HCT116 (cell line): ENCODE data around the gene ETS2. TPM values are rescaled to one million over a fixed set of nuclear protein-coding genes. Genes with fewer than 3 reads are reported as not detected.

Source experiments
- ATAC-seq: fragments of 200-7000 bp; cut with Tn5 transposase; 2 replicates; pipeline ENCODE4 v1.9.1; 2020; ENCODE audit warnings: mild to moderate bottlenecking, moderate library complexity
- BruUV-seq: library from RNA; stranded (reverse); fragments of 400-500 nt; replicated peaks from 2 replicates; lab custom pipeline; 2021; lab: Mats Ljungman, UMichigan
- CTCF ChIA-PET: fragments of 300-600 bp; sonication (Branson Sonifier 250); formaldehyde crosslinking; loops from one replicate; lab custom pipeline; 2021; ENCODE audit warnings: antibody characterized with exemption; lab: Charles Lee
- POLR2A ChIA-PET: fragments of 300-600, 350-600 bp; sonication (Branson Sonifier 250); formaldehyde crosslinking; loops from one replicate; lab custom pipeline; 2021; ENCODE audit warnings: antibody characterized with exemption; lab: Charles Lee
- RAD21 ChIA-PET, 2 experiments: fragments of 300-600 bp; sonication (Branson Sonifier 250); formaldehyde crosslinking; loops; one replicate each; lab custom pipeline; 2023; ENCODE audit warnings: low total read pairs in 2 of 2; ENCODE audit not compliant: uncharacterized antibody in 2 of 2, unreplicated experiment in 2 of 2, low non-redundant PET in 1 of 2; lab: Charles Lee
- DNase-seq: peaks from one replicate; pipeline ENCODE4 v3.0.0-alpha.2; 2010; ENCODE audit warnings: low read depth, low spot score
- H2AFZ ChIP-seq: fragments of 200-600 bp; shearing (Covaris generic), sonication (generic); 2 replicates; pipeline ENCODE4 v1.6.1; 2017; ENCODE audit warnings: low read depth, mixed run types, mixed read lengths, antibody characterized with exemption, low read length; ENCODE audit not compliant: poor library complexity, severe bottlenecking
- H3K27ac ChIP-seq: 2 replicates; pipeline ENCODE4 v1.5.1; 2012; ENCODE audit warnings: low read depth, low read length
- H3K27me3 ChIP-seq: fragments of 200-600 bp; sonication (generic); 2 replicates; pipeline ENCODE4 v1.6.1; 2016; ENCODE audit warnings: mixed run types, low read length, mixed read lengths; ENCODE audit not compliant: insufficient read depth
- H3K36me3 ChIP-seq, 2 experiments: fragments of 200-500 bp in 1 of 2; fragments of 200-600 bp in 1 of 2; sonication (Bioruptor generic) in 1 of 2; sonication (generic) in 1 of 2; 2 replicates each; pipeline versions ENCODE4 v1.5.1 to v1.6.1; 2014 to 2016; ENCODE audit warnings: low read length in 2 of 2, inconsistent platforms in 1 of 2, mixed read lengths in 1 of 2, mixed run types in 1 of 2; ENCODE audit not compliant: insufficient read depth in 2 of 2, control insufficient read depth in 1 of 2
- H3K4me1 ChIP-seq, 2 experiments: fragments of 200-600 bp in 1 of 2; sonication (generic) in 1 of 2; 2 replicates each; pipeline versions ENCODE4 v1.5.1 to v1.6.1; 2012 to 2017; ENCODE audit warnings: low read length in 2 of 2, inconsistent platforms in 1 of 2, mild to moderate bottlenecking in 1 of 2, mixed read lengths in 1 of 2, mixed run types in 1 of 2, moderate library complexity in 1 of 2; ENCODE audit not compliant: insufficient read depth in 2 of 2, control insufficient read depth in 1 of 2
- H3K4me2 ChIP-seq: fragments of 200-600 bp; sonication (generic); 2 replicates; pipeline ENCODE4 v1.6.1; 2017; ENCODE audit warnings: mixed run types, low read length, mixed read lengths
- H3K4me3 ChIP-seq, 2 experiments: fragments of 200-600 bp in 1 of 2; sonication (generic) in 1 of 2; replicated peaks in 1 of 2; 2 replicates each; pipeline ENCODE4 v1.5.1; 2011 to 2016; ENCODE audit warnings: low read length in 2 of 2, control low read depth in 1 of 2, low read depth in 1 of 2, mild to moderate bottlenecking in 1 of 2, mixed read lengths in 1 of 2, mixed run types in 1 of 2
- H3K79me2 ChIP-seq: fragments of 200-600 bp; sonication (generic); 2 replicates; pipeline ENCODE4 v1.6.1; 2017; ENCODE audit warnings: mild to moderate bottlenecking, mixed run types, low read length, moderate library complexity, mixed read lengths; ENCODE audit not compliant: insufficient read depth
- H3K9ac ChIP-seq: fragments of 200-600 bp; sonication (generic); 2 replicates; pipeline ENCODE4 v1.6.1; 2016; ENCODE audit warnings: low read length, mixed read lengths
- H3K9me2 ChIP-seq: fragments of 200-600 bp; sonication (generic), shearing (Covaris generic); 2 replicates; pipeline ENCODE4 v1.6.1; 2017; ENCODE audit warnings: mixed run types, mild to moderate bottlenecking, moderate library complexity; ENCODE audit not compliant: insufficient read depth
- H3K9me3 ChIP-seq, 2 experiments: fragments of 200-500 bp in 1 of 2; fragments of 200-600 bp in 1 of 2; sonication (Bioruptor generic) in 1 of 2; sonication (generic) in 1 of 2; 2 replicates each; pipeline ENCODE4 v1.6.1; 2014 to 2017; ENCODE audit warnings: low read length in 2 of 2, mixed read lengths in 2 of 2, inconsistent platforms in 1 of 2, low read depth in 1 of 2, mild to moderate bottlenecking in 1 of 2, mixed run types in 1 of 2, moderate library complexity in 1 of 2; ENCODE audit not compliant: control insufficient read depth in 1 of 2, insufficient read depth in 1 of 2
- H4K20me1 ChIP-seq: fragments of 200-600 bp; sonication (generic), shearing (Covaris generic); 2 replicates; pipeline ENCODE4 v1.6.1; 2017; ENCODE audit warnings: mixed run types, mild to moderate bottlenecking, moderate library complexity; ENCODE audit not compliant: insufficient read depth
- CTCF ChIP-seq, 3 experiments: fragments of 200-600 bp in 1 of 3; sonication (generic) in 1 of 3; IDR thresholded peaks in 2 of 3; conservative IDR thresholded peaks in 1 of 3; 2 replicates each; pipeline ENCODE4 v1.5.1; 2012 to 2017; ENCODE audit warnings: low read depth in 2 of 3, low read length in 2 of 3, antibody characterized with exemption in 1 of 3, borderline replicate concordance in 1 of 3, control low read depth in 1 of 3, mild to moderate bottlenecking in 1 of 3, mixed read lengths in 1 of 3, mixed run types in 1 of 3, moderate library complexity in 1 of 3; ENCODE audit not compliant: insufficient read depth in 1 of 3
- EGR1 ChIP-seq: IDR thresholded peaks from 2 replicates; pipeline ENCODE4 v1.6.1; 2012; ENCODE audit warnings: low read depth
- ELF1 ChIP-seq: IDR thresholded peaks from 2 replicates; pipeline ENCODE4 v1.6.1; 2012; ENCODE audit warnings: low read depth, borderline replicate concordance
- EZH2 ChIP-seq: fragments of 200-600 bp; sonication (generic); IDR thresholded peaks from 2 replicates; pipeline ENCODE4 v1.6.1; 2017; ENCODE audit warnings: antibody characterized with exemption, mixed run types
- EZH2phosphoT487 ChIP-seq: fragments of 200-600 bp; IDR thresholded peaks from 2 replicates; pipeline ENCODE4 v1.6.1; 2018; ENCODE audit warnings: antibody characterized with exemption, borderline replicate concordance
- FOSL1 ChIP-seq: IDR thresholded peaks from 2 replicates; pipeline ENCODE4 v1.6.1; 2012; ENCODE audit warnings: low read depth
- RAD21 ChIP-seq: IDR thresholded peaks from 2 replicates; pipeline ENCODE4 v1.6.1; 2012; ENCODE audit warnings: low read depth, mild to moderate bottlenecking
- SIN3A ChIP-seq: IDR thresholded peaks from 2 replicates; pipeline ENCODE4 v1.6.1; 2012; ENCODE audit warnings: low read depth
- SP1 ChIP-seq: IDR thresholded peaks from 2 replicates; pipeline ENCODE4 v1.6.1; 2012; ENCODE audit warnings: low read depth
- SRF ChIP-seq: IDR thresholded peaks from 2 replicates; pipeline ENCODE4 v1.6.1; 2012; ENCODE audit warnings: low read depth
- YY1 ChIP-seq: IDR thresholded peaks from 2 replicates; pipeline ENCODE4 v1.6.1; 2011; ENCODE audit warnings: low read length, low read depth, moderate library complexity, mild to moderate bottlenecking; ENCODE audit not compliant: insufficient replicate concordance; ENCODE audit errors: extremely low read depth
- intact Hi-C: fragments of 100-400 bp; cut with micrococcal nuclease; formaldehyde crosslinking; loops from 2 replicates; pipeline ENCODE4 v1.10.0; 2022
- total RNA-seq: library from RNA; stranded (reverse); gene quantifications from one replicate; pipeline ENCODE4 v1.2.1, GENCODE V29; 2021; ENCODE audit not compliant: unreplicated experiment
- TF ChIP-seq, protein P1 (sequence below): IDR thresholded peaks from 2 replicates; pipeline ENCODE4 v1.6.1; 2011; ENCODE audit warnings: mild to moderate bottlenecking, low read length, moderate library complexity; ENCODE audit not compliant: insufficient replicate concordance; ENCODE audit errors: extremely low read depth
- TF ChIP-seq, protein P2 (sequence below): IDR thresholded peaks from 2 replicates; pipeline ENCODE4 v1.6.1; 2012

Gene ETS2
- total RNA-seq, 1 experiment from 2014 or later = 32.9 TPM

DNA sequence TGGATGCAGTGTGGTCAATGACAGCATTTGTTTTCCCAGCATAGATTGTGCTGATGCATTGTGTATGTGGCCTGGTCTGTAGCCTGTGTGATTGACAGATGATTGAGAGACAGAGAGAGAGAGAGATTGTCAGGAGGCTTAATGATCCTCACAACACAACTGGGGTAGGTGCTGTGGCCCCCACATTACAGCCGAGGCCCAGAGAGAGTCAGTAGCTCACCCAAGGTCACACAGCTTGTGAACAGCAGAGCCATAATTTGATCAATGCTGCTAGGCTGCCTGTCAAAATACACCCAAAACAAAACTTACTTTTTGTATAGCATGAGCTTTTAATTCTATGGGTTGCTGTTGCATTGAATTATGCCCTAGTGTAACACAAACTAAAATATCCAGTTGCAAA, 20.2 kb upstream of the ETS2 start:
- POLR2A ChIA-PET = interaction anchor here (0.8 kb wide), 1 partner anchor 22 kb away, joined by 3 read pairs; no protein-coding TSS in a partner anchor
- intact Hi-C loops = no loop called here
- Histone ChIP-seq H3K79me2 (no peaks in the 10 kb centered on the region), H3K36me3 (no peaks in the 10 kb centered on the region), H3K9me3 (peaks cover 3 to 10% of the 10 kb centered on the region in 2 experiments; a peak in 1 of 4 replicates), H3K9me2 (no peaks in the 10 kb centered on the region), H4K20me1 (no peaks in the 10 kb centered on the region), H3K4me1 (peaks cover 34 to 51% of the 10 kb centered on the region in 2 experiments), H3K27ac (no peak overlapping the region), H2AFZ (no peak overlapping the region), H3K4me3 (no peak overlapping the region), H3K9ac (no peak overlapping the region), H3K27me3 (no peaks in the 10 kb centered on the region), H3K4me2 (no peak overlapping the region)
- RAD21 ChIA-PET = no interaction called here
- no peak for TF ChIP-seq EZH2
- TF ChIP-seq, protein P1, sequence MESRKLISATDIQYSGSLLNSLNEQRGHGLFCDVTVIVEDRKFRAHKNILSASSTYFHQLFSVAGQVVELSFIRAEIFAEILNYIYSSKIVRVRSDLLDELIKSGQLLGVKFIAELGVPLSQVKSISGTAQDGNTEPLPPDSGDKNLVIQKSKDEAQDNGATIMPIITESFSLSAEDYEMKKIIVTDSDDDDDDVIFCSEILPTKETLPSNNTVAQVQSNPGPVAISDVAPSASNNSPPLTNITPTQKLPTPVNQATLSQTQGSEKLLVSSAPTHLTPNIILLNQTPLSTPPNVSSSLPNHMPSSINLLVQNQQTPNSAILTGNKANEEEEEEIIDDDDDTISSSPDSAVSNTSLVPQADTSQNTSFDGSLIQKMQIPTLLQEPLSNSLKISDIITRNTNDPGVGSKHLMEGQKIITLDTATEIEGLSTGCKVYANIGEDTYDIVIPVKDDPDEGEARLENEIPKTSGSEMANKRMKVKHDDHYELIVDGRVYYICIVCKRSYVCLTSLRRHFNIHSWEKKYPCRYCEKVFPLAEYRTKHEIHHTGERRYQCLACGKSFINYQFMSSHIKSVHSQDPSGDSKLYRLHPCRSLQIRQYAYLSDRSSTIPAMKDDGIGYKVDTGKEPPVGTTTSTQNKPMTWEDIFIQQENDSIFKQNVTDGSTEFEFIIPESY = no peak
- no peak for TF ChIP-seq SIN3A
- TF ChIP-seq ELF1 = no peak
- TF ChIP-seq FOSL1 = no peak
- TF ChIP-seq EGR1 = no peak
- TF ChIP-seq RAD21 = no peak
- BruUV-seq = no TSS peak
- DNase-seq (no peak), ATAC-seq (no peak)
- CTCF ChIA-PET = interaction anchor here (1.1 kb wide), 1 partner anchor 14 kb away, joined by 4 read pairs; no protein-coding TSS in a partner anchor

- Histone ChIP-seq H3K27ac (peak overlapping the region; percentile 57; the same call in 1 of the 2 replicates), H3K27me3 (no peaks in the 10 kb centered on the region), H3K9me3 (peaks cover 3 to 4% of the 10 kb centered on the region in 2 experiments; a peak in 1 of 4 replicates), H3K36me3 (no peaks in the 10 kb centered on the region), H3K79me2 (no peaks in the 10 kb centered on the region), H3K4me2 (peak overlapping the region; percentile 76), H4K20me1 (no peaks in the 10 kb centered on the region), H3K9ac (peak overlapping the region; percentile 5; the same call in 1 of the 2 replicates), H3K9me2 (no peaks in the 10 kb centered on the region), H3K4me1 (peaks cover 33 to 41% of the 10 kb centered on the region in 2 experiments), H2AFZ (peak overlapping the region; percentile 31), H3K4me3 (no peak overlapping the region)
- DNase-seq (no peak), ATAC-seq (no peak)
- ChIA-PET RAD21 (interaction anchor here in 1 of 2 experiments (1.5 kb wide), 1 partner anchor 11 kb away, joined by 7 read pairs; no protein-coding TSS in a partner anchor), POLR2A (interaction anchor here (0.9 to 2.1 kb wide), 8 partner anchors 10 to 397 kb away, joined by 4 to 27 read pairs (median 4); partner anchors contain the start of gene PSMG1), CTCF (interaction anchor here (1.4 to 2.4 kb wide), 4 partner anchors 11 to 350 kb away, joined by 3 to 8 read pairs (median 4); partner anchors contain the start of gene ETS2)
- intact Hi-C loops = loop anchor here (2.0 kb wide), 1 partner anchor 126 kb away; no protein-coding TSS in a partner anchor
- BruUV-seq = TSS peak; percentile 79
- TF ChIP-seq SIN3A = no peak
- no peak for TF ChIP-seq FOSL1
- TF ChIP-seq SRF = no peak
- TF ChIP-seq YY1 = no peak
- TF ChIP-seq, protein P2, sequence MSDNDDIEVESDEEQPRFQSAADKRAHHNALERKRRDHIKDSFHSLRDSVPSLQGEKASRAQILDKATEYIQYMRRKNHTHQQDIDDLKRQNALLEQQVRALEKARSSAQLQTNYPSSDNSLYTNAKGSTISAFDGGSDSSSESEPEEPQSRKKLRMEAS = no peak
- TF ChIP-seq CTCF (IDR thresholded peaks at IDR 0.05 in 2 of 3, conservative IDR thresholded peaks at IDR 0.05 in 1 of 3; ENCODE audit: borderline replicate concordance in 1 of 3, insufficient read depth in 1 of 3, low read depth in 2 of 3, low read length in 2 of 3) = no peak
- TF ChIP-seq EZH2 = no peak
- no peak for TF ChIP-seq EZH2phosphoT487
- TF ChIP-seq SP1 = no peak
Observed at GRCh38 chr21:38787016-38787415, 18.7 kb upstream of the ETS2 start.
